ENCODE data around the gene AGBL3. TPM values are rescaled to one million over a fixed set of nuclear protein-coding genes. Genes with fewer than 3 reads are reported as not detected.
A peak's percentile ranks its signal among the peaks of the same experiment; 100 is the strongest.

The AGBL3 gene
- total and polyA plus RNA-seq, 9 of the 15 experiments (the other 6 are each of a cell fraction or from before 2014, with no cell fraction given), result 0.54 to 2.9 (median 1.7) TPM

DNA sequence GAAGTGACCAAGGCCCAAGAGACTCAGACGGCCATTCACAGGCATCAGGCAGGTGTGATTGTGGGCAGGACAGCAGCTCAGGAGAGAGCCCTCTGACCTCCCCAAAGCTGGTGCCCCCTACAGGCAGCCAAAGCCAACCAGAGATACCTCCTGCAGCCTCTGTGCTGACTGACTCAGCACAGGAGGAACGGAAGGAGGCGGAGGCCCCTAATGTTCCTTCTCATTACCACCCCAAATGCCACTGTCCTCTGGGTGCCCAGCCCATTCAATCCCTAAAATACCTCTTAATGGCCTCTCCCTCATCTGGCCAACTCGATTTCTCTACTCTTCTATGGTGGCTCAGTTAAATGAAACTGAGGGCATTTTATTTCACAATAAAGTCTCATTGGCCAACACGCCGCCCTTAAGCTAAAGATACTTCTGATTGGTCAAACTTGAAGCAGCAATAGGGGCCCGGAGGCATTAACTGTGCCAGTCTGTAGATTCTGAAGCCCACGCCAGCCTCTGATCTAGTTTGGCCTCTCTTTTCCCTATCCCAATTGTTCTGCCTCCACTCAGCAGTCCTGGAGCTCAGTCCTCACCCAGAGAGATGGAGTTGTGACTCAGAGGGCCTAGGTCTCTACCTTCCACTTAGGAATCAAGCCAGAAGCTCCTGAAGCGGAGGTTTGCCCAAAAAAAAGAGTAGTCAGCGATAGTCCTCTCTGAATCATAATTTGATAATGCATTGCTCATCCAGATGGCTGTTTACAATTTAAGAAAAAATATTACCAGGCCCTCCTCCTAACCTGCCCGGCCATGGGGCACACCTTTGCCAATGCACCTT, 183.0 kb downstream of the AGBL3 start (continued):
- TF ChIP-seq, protein P1, sequence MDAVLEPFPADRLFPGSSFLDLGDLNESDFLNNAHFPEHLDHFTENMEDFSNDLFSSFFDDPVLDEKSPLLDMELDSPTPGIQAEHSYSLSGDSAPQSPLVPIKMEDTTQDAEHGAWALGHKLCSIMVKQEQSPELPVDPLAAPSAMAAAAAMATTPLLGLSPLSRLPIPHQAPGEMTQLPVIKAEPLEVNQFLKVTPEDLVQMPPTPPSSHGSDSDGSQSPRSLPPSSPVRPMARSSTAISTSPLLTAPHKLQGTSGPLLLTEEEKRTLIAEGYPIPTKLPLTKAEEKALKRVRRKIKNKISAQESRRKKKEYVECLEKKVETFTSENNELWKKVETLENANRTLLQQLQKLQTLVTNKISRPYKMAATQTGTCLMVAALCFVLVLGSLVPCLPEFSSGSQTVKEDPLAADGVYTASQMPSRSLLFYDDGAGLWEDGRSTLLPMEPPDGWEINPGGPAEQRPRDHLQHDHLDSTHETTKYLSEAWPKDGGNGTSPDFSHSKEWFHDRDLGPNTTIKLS (IDR thresholded peaks at IDR 0.05; ENCODE audit: borderline replicate concordance, low read depth), result peak; percentile 21; the same call in 1 of the 2 replicates
- TF ChIP-seq JUND (IDR thresholded peaks at IDR 0.05; ENCODE audit: borderline replicate concordance, low read depth, low read length) (peak; percentile 73), JUND (tag; IDR thresholded peaks at IDR 0.05; ENCODE audit: borderline replicate concordance, low read depth, low read length) (peak; percentile 46; the same call in 1 of the 3 replicates), ZNF79 (CRISPR knock-in tag; IDR thresholded peaks at IDR 0.05; ENCODE audit: low read depth) (no peak), ZNF23 (CRISPR knock-in tag; IDR thresholded peaks at IDR 0.05) (no peak), ZC3H11A (IDR thresholded peaks at IDR 0.05; ENCODE audit: low read depth, low read length) (no peak), ZNF316 (IDR thresholded peaks at IDR 0.05) (peak; percentile 72), U2AF1 (optimal IDR thresholded peaks at IDR 0.05; ENCODE audit: low read depth, low read length) (no peak), ZNF263 (CRISPR knock-in tag; IDR thresholded peaks at IDR 0.05; ENCODE audit: borderline replicate concordance) (no peak), FOXP1 (CRISPR knock-in tag; IDR thresholded peaks at IDR 0.05) (no peak), MYNN (IDR thresholded peaks at IDR 0.05) (0 out of 2 replicates have a peak, but pooled peaks have one; percentile 52), MYNN (CRISPR knock-in tag; IDR thresholded peaks at IDR 0.05) (no peak), IFI16 (CRISPR knock-in tag; IDR thresholded peaks at IDR 0.05) (no peak), MEIS2 (IDR thresholded peaks at IDR 0.05; ENCODE audit: partially characterized antibody) (no peak), NBN (IDR thresholded peaks at IDR 0.05; ENCODE audit: low read depth) (peak; percentile 32; the same call in 1 of the 2 replicates), POLR2AphosphoS5 (IDR thresholded peaks at IDR 0.05; ENCODE audit: control insufficient read depth, insufficient read depth, low read depth, low read length) (peak; percentile 48; the same call in 1 of the 2 replicates)
- TF ChIP-seq, protein P2, sequence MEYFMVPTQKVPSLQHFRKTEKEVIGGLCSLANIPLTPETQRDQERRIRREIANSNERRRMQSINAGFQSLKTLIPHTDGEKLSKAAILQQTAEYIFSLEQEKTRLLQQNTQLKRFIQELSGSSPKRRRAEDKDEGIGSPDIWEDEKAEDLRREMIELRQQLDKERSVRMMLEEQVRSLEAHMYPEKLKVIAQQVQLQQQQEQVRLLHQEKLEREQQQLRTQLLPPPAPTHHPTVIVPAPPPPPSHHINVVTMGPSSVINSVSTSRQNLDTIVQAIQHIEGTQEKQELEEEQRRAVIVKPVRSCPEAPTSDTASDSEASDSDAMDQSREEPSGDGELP (CRISPR knock-in tag; IDR thresholded peaks at IDR 0.05; ENCODE audit: borderline replicate concordance), result peak; percentile 48; the same call in 1 of the 2 replicates
- TF ChIP-seq, protein P3, sequence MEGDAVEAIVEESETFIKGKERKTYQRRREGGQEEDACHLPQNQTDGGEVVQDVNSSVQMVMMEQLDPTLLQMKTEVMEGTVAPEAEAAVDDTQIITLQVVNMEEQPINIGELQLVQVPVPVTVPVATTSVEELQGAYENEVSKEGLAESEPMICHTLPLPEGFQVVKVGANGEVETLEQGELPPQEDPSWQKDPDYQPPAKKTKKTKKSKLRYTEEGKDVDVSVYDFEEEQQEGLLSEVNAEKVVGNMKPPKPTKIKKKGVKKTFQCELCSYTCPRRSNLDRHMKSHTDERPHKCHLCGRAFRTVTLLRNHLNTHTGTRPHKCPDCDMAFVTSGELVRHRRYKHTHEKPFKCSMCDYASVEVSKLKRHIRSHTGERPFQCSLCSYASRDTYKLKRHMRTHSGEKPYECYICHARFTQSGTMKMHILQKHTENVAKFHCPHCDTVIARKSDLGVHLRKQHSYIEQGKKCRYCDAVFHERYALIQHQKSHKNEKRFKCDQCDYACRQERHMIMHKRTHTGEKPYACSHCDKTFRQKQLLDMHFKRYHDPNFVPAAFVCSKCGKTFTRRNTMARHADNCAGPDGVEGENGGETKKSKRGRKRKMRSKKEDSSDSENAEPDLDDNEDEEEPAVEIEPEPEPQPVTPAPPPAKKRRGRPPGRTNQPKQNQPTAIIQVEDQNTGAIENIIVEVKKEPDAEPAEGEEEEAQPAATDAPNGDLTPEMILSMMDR (IDR thresholded peaks at IDR 0.05 in 2 of 3, conservative IDR thresholded peaks at IDR 0.05 in 1 of 3; ENCODE audit: insufficient read depth in 2 of 3, low read depth in 1 of 3, low read length in 3 of 3), result peak; percentile 78 to 87 (median 80)
- TF ChIP-seq, protein P4, sequence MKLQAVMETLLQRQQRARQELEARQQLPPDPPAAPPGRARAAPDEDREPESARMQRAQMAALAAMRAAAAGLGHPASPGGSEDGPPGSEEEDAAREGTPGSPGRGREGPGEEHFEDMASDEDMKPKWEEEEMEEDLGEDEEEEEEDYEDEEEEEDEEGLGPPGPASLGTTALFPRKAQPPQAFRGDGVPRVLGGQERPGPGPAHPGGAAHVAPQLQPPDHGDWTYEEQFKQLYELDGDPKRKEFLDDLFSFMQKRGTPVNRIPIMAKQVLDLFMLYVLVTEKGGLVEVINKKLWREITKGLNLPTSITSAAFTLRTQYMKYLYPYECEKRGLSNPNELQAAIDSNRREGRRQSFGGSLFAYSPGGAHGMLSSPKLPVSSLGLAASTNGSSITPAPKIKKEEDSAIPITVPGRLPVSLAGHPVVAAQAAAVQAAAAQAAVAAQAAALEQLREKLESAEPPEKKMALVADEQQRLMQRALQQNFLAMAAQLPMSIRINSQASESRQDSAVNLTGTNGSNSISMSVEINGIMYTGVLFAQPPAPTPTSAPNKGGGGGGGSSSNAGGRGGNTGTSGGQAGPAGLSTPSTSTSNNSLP (IDR thresholded peaks at IDR 0.05; ENCODE audit: borderline replicate concordance, low read depth, low read length), result no peak
- TF ChIP-seq, protein P5, sequence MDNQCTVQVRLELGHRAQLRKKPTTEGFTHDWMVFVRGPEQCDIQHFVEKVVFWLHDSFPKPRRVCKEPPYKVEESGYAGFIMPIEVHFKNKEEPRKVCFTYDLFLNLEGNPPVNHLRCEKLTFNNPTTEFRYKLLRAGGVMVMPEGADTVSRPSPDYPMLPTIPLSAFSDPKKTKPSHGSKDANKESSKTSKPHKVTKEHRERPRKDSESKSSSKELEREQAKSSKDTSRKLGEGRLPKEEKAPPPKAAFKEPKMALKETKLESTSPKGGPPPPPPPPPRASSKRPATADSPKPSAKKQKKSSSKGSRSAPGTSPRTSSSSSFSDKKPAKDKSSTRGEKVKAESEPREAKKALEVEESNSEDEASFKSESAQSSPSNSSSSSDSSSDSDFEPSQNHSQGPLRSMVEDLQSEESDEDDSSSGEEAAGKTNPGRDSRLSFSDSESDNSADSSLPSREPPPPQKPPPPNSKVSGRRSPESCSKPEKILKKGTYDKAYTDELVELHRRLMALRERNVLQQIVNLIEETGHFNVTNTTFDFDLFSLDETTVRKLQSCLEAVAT (IDR thresholded peaks at IDR 0.05), result no peak
